K562 (cell line): Measurements from ENCODE around the gene SPTBN2. TPM values are rescaled to one million over a fixed set of nuclear protein-coding genes. Genes with fewer than 3 reads are reported as not detected.

ENCODE experiments used
- ATF1 ChIP-seq, 2 experiments: fragments of 450-650 bp in 1 of 2; IDR thresholded peaks; 2 replicates each; pipeline ENCODE4 v1.6.1; 2016; ENCODE audit warnings: missing compliant biosample characterization in 1 of 2, missing genetic modification characterization in 1 of 2
- BRCA1 ChIP-seq, 2 experiments: fragments of 450-650 bp in 1 of 2; sonication (generic) in 1 of 2; formaldehyde crosslinking in 1 of 2; IDR thresholded peaks; 2 replicates each; pipeline versions ENCODE4 v1.5.0 to v1.6.1; 2017 to 2020; ENCODE audit warnings: mild to moderate bottlenecking in 1 of 2, missing genetic modification reagents in 1 of 2
- FOS ChIP-seq: IDR thresholded peaks from 3 replicates; pipeline ENCODE4 v1.6.1; 2011; ENCODE audit not compliant: insufficient read length; ENCODE audit errors: extremely low read depth
- HNRNPK ChIP-seq: fragments of 200-400 bp; formaldehyde crosslinking; IDR thresholded peaks from one replicate; pipeline ENCODE4 v1.6.1; 2018; ENCODE audit warnings: mild to moderate bottlenecking, low read depth, low read length; ENCODE audit not compliant: poor library complexity, severe bottlenecking
- NR1H2 ChIP-seq: sonication (generic); formaldehyde crosslinking; IDR thresholded peaks from 2 replicates; pipeline ENCODE4 v1.4.0; 2020; ENCODE audit warnings: mild to moderate bottlenecking, missing genetic modification reagents
- PHTF2 ChIP-seq: fragments of 250-450 bp; sonication (Bioruptor Pico); IDR thresholded peaks from 2 replicates; pipeline ENCODE4 v1.5.0; 2021; ENCODE audit warnings: mild to moderate bottlenecking
- RBFOX2 ChIP-seq: fragments of 200-400 bp; formaldehyde crosslinking; IDR thresholded peaks from 2 replicates; pipeline ENCODE4 v1.6.1; 2017; ENCODE audit warnings: low read depth, mild to moderate bottlenecking, low read length, moderate library complexity
- SETDB1 ChIP-seq: IDR thresholded peaks from one replicate; pipeline ENCODE4 v1.6.1; 2012; ENCODE audit warnings: low read length, control low read depth, inconsistent platforms
- SIRT6 ChIP-seq: IDR thresholded peaks from one replicate; pipeline ENCODE4 v1.6.1; 2012; ENCODE audit warnings: low read depth, mild to moderate bottlenecking, control low read depth, inconsistent platforms, low read length, moderate library complexity
- SMAD3 ChIP-seq: fragments of 450-650 bp; formaldehyde crosslinking; conservative IDR thresholded peaks from 2 replicates; pipeline ENCODE4 v1.4.0; 2020; ENCODE audit warnings: mild to moderate bottlenecking
- TARDBP ChIP-seq: fragments of 450-650 bp; IDR thresholded peaks from 2 replicates; pipeline ENCODE4 v1.6.1; 2016
- ZSCAN32 ChIP-seq: fragments of 450-650 bp; formaldehyde crosslinking; IDR thresholded peaks from 2 replicates; pipeline ENCODE4 v1.4.0; 2020; ENCODE audit warnings: mild to moderate bottlenecking, moderate library complexity
- polyA plus RNA-seq, 8 experiments: library from polyadenylated mRNA; depleted of rRNA in 4 of 8; stranded (reverse) in 5 of 8; unstranded in 3 of 8; fragments of >200 nt; fragmentation: Nextera tagmentation in 2 of 8; fragmentation: Illumina TruSeq in 1 of 8; extraction: Ambion mirVana in 2 of 8; extraction: Trizol in 1 of 8; gene quantifications; 2 replicates each; pipeline versions ENCODE4 v1.2.1 to v1.2.3, GENCODE V29; 2011 to 2014; ENCODE audit warnings: inconsistent platforms in 1 of 8, missing spikeins in 1 of 8
- total RNA-seq, 7 experiments: library from RNA; depleted of rRNA in 6 of 7; stranded (reverse); fragments of >200 nt in 6 of 7; fragmentation: Illumina TruSeq in 2 of 7; extraction: Trizol in 2 of 7; gene quantifications; 2 replicates each; pipeline versions ENCODE4 v1.2.1 to v1.2.3, GENCODE V29; 2011 to 2021; ENCODE audit warnings: low replicate concordance in 1 of 7
- TF ChIP-seq, protein P1 (sequence below), 2 experiments: fragments of 150-350 bp in 1 of 2; IDR thresholded peaks; 2 replicates each; pipeline ENCODE4 v1.6.1; 2012 to 2016; ENCODE audit warnings: low read depth in 2 of 2, low read length in 2 of 2, mild to moderate bottlenecking in 1 of 2, moderate library complexity in 1 of 2
- TF ChIP-seq, protein P2 (sequence below): fragments of 450-650 bp; IDR thresholded peaks from 2 replicates; pipeline ENCODE4 v1.6.1; 2016; ENCODE audit warnings: low read depth

SPTBN2 gene
- total and polyA plus RNA-seq, 9 of the 15 experiments (the other 6 are each of a cell fraction or from before 2014, with no cell fraction given) = 0.38 to 56.5 (median 19.7) TPM

DNA sequence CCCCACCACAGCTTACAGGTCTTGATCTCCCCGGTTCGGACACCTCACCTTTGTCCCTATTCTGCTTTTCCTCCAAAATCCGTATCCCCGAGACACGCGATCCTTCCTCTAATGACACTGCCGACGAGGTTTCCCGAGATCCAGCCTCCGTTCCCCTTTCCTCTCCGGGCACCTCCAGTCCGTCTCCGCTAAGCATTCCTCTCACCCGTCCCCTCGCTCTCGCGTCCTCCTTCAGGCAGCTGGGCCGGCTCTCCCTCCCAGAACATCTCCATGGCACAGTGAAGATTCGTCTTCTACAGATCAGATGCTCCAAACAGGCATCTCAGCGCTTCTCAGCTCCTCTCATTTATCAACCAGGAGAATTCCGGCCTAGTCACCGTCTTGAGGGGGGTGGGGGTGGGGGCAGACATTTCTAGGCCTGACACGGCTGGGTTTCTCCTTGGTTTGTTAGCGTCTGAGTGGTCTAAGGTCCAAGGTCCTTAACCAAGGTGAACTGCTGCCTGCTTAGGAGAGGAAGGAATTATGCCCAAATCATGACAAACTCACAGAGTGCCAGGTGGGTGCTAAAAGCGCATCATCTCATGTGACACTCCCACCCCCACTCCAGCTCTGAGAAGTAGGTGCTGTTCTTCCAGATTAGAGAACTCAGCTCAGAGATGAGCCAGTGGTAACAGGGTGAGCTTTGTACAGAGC is at the start of gene SPTBN2 (continued):
- TF ChIP-seq PHTF2 (no peak), ATF1 (CRISPR knock-in tag; IDR thresholded peaks at IDR 0.05) (no peak), ATF1 (tag; IDR thresholded peaks at IDR 0.05) (peak; percentile 34; the same call in 1 of the 2 replicates), SETDB1 (no peak), BRCA1 (IDR thresholded peaks at IDR 0.05) (no peak), BRCA1 (CRISPR knock-in tag; IDR thresholded peaks at IDR 0.05) (no peak), HNRNPK (no peak), SIRT6 (no peak), SMAD3 (no peak), RBFOX2 (no peak), TARDBP (no peak), NR1H2 (CRISPR knock-in tag) (no peak), ZSCAN32 (CRISPR knock-in tag) (no peak), FOS (no peak)
- TF ChIP-seq, protein P1, sequence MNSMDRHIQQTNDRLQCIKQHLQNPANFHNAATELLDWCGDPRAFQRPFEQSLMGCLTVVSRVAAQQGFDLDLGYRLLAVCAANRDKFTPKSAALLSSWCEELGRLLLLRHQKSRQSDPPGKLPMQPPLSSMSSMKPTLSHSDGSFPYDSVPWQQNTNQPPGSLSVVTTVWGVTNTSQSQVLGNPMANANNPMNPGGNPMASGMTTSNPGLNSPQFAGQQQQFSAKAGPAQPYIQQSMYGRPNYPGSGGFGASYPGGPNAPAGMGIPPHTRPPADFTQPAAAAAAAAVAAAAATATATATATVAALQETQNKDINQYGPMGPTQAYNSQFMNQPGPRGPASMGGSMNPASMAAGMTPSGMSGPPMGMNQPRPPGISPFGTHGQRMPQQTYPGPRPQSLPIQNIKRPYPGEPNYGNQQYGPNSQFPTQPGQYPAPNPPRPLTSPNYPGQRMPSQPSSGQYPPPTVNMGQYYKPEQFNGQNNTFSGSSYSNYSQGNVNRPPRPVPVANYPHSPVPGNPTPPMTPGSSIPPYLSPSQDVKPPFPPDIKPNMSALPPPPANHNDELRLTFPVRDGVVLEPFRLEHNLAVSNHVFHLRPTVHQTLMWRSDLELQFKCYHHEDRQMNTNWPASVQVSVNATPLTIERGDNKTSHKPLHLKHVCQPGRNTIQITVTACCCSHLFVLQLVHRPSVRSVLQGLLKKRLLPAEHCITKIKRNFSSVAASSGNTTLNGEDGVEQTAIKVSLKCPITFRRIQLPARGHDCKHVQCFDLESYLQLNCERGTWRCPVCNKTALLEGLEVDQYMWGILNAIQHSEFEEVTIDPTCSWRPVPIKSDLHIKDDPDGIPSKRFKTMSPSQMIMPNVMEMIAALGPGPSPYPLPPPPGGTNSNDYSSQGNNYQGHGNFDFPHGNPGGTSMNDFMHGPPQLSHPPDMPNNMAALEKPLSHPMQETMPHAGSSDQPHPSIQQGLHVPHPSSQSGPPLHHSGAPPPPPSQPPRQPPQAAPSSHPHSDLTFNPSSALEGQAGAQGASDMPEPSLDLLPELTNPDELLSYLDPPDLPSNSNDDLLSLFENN (IDR thresholded peaks at IDR 0.05; ENCODE audit: low read depth in 2 of 2, low read length in 2 of 2) = no peak
- TF ChIP-seq, protein P2, sequence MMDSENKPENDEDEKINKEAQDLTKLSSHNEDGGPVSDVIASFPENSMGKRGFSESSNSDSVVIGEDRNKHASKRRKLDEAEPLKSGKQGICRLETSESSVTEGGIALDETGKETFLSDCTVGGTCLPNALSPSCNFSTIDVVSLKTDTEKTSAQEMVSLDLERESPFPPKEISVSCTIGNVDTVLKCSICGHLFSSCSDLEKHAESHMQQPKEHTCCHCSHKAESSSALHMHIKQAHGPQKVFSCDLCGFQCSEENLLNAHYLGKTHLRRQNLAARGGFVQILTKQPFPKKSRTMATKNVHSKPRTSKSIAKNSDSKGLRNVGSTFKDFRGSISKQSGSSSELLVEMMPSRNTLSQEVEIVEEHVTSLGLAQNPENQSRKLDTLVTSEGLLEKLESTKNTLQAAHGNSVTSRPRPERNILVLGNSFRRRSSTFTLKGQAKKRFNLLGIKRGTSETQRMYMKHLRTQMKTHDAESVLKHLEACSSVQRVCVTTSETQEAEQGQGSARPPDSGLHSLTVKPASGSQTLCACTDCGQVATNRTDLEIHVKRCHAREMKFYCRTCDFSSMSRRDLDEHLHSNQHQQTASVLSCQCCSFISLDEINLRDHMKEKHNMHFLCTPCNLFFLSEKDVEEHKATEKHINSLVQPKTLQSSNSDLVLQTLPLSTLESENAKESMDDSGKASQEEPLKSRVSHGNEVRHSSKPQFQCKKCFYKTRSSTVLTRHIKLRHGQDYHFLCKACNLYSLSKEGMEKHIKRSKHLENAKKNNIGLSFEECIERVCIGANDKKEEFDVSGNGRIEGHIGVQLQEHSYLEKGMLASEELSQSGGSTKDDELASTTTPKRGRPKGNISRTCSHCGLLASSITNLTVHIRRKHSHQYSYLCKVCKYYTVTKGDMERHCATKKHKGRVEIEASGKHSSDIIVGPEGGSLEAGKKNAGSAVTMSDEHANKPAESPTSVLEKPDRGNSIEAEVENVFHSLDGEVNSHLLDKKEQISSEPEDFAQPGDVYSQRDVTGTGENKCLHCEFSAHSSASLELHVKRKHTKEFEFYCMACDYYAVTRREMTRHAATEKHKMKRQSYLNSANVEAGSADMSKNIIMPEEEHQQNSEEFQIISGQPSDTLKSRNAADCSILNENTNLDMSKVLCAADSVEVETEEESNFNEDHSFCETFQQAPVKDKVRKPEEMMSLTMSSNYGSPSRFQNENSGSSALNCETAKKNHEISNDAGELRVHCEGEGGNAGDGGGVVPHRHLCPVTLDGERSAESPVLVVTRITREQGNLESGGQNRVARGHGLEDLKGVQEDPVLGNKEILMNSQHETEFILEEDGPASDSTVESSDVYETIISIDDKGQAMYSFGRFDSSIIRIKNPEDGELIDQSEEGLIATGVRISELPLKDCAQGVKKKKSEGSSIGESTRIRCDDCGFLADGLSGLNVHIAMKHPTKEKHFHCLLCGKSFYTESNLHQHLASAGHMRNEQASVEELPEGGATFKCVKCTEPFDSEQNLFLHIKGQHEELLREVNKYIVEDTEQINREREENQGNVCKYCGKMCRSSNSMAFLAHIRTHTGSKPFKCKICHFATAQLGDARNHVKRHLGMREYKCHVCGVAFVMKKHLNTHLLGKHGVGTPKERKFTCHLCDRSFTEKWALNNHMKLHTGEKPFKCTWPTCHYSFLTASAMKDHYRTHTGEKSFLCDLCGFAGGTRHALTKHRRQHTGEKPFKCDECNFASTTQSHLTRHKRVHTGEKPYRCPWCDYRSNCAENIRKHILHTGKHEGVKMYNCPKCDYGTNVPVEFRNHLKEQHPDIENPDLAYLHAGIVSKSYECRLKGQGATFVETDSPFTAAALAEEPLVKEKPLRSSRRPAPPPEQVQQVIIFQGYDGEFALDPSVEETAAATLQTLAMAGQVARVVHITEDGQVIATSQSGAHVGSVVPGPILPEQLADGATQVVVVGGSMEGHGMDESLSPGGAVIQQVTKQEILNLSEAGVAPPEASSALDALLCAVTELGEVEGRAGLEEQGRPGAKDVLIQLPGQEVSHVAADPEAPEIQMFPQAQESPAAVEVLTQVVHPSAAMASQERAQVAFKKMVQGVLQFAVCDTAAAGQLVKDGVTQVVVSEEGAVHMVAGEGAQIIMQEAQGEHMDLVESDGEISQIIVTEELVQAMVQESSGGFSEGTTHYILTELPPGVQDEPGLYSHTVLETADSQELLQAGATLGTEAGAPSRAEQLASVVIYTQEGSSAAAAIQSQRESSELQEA = no peak
